ENCODE results near the gene NRL.

Gene NRL

GRCh38 chr14:24117179-24117578 lies 2.4 kb upstream of the NRL start:
- TF ChIP-seq, protein P1, sequence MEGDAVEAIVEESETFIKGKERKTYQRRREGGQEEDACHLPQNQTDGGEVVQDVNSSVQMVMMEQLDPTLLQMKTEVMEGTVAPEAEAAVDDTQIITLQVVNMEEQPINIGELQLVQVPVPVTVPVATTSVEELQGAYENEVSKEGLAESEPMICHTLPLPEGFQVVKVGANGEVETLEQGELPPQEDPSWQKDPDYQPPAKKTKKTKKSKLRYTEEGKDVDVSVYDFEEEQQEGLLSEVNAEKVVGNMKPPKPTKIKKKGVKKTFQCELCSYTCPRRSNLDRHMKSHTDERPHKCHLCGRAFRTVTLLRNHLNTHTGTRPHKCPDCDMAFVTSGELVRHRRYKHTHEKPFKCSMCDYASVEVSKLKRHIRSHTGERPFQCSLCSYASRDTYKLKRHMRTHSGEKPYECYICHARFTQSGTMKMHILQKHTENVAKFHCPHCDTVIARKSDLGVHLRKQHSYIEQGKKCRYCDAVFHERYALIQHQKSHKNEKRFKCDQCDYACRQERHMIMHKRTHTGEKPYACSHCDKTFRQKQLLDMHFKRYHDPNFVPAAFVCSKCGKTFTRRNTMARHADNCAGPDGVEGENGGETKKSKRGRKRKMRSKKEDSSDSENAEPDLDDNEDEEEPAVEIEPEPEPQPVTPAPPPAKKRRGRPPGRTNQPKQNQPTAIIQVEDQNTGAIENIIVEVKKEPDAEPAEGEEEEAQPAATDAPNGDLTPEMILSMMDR (conservative IDR thresholded peaks at IDR 0.05; ENCODE audit: control insufficient read depth, insufficient read depth, low read depth, low read length): no peak
- H3K4me3 ChIP-seq (ENCODE audit: control insufficient read depth, low read depth, low read length): no peak overlapping the region
- DNase-seq (ENCODE audit: low read depth): no peak

DNA sequence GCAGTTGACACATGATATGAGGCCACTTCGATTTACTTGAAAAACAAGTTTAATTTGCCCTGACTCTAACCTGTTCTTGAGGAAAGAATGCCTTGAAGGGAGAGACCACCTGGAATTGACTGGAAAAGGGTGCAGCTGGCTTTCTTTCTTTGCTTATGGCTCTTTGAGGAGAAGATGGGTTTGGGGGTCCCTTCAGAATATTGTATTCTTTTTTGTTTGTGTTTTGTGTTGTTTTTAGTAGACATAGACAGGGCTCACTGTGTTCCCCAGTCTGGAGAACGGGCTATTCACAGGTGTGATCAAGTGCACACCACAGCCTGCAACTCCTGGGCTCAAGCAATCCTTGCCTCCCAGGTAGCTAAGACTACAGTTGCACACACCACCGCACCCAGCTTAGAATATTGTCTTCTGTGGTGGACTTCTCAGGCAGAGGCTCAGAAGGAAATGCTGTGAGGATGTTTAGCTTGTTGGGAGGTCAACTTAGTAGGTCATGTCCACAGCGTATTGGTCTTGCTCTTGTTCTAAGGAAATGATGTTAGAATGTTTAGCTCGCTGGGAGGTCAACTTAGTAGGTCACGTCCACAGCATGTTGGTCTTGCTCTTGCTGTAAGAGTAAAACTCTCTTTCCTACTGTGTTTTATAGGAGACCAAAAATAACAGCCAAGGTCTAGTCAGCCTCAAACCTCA lies 1.5 kb upstream of the NRL start:
- H3K4me3 ChIP-seq (ENCODE audit: control insufficient read depth, low read depth, low read length): no peak overlapping the region
- TF ChIP-seq, protein P1 (conservative IDR thresholded peaks at IDR 0.05; ENCODE audit: control insufficient read depth, insufficient read depth, low read depth, low read length): no peak
- DNase-seq (ENCODE audit: low read depth): no peak

DNA sequence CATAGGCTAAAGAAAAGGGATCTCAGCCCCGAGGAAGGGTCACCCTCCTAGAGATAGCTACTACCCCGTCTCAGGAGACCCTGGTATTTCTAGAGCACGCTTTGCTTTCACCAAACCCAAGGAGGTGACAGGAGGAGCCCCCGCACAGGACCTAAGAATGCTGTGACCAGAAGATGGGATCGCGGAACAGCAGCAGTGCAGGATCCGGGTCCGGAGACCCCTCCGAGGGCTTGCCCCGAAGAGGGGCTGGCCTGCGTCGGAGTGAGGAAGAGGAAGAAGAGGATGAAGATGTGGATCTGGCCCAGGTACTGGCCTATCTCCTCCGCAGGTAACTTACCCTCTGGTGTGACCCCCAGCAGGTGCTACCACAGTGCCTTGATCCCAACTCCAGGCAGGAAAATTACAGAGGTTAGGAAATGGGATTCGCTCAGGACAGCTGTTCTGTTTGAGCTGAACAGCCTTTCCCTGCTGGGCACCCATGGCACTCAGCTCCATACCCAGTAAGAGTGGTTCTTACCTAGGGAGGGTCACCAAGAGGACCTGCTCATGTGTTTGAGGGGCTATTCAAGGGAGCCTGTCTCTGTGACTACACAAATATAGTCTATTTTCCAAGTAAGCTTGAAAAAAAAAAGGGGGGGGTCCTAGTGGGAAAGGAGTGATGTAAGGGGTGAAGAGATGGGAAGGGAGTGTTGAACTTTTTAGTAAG lies 826 bp upstream of the NRL start:
- H3K4me3 ChIP-seq (ENCODE audit: control insufficient read depth, low read depth, low read length): peak overlapping the region; percentile 89
- no peak for DNase-seq (ENCODE audit: low read depth)
- TF ChIP-seq, protein P1 (conservative IDR thresholded peaks at IDR 0.05; ENCODE audit: control insufficient read depth, insufficient read depth, low read depth, low read length): no peak

GRCh38 chr14:24113801-24114531 lies 783 bp downstream of the NRL start:
- peak overlapping the region; percentile 89 for H3K4me3 ChIP-seq (ENCODE audit: control insufficient read depth, low read depth, low read length)
- DNase-seq (ENCODE audit: low read depth): peak; percentile 87
- TF ChIP-seq, protein P1 (conservative IDR thresholded peaks at IDR 0.05; ENCODE audit: control insufficient read depth, insufficient read depth, low read depth, low read length): no peak

DNA sequence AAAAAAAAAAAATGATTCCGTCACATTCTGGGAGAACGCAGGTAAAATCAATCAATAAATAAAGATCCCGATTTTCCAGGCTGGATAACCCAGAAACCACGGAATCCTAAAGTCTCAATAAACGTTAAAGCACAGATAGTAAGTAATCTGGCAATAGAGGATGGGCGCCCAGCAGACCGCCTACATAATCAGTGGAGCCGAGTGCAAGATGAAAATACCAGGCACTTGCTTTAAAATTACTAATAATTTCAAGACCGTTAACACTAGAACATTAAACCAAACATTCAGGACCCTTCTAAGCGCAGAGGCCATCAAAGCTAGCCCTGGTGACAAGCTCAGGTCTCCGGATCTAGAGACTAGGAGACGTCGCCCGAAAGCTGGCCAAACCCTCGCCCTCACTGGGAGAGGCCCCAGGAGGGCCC lies 1.4 kb downstream of the NRL start:
- no peak for DNase-seq (ENCODE audit: low read depth)
- peak overlapping the region; percentile 89 for H3K4me3 ChIP-seq (ENCODE audit: control insufficient read depth, low read depth, low read length)
- TF ChIP-seq, protein P1 (conservative IDR thresholded peaks at IDR 0.05; ENCODE audit: control insufficient read depth, insufficient read depth, low read depth, low read length): no peak

DNA sequence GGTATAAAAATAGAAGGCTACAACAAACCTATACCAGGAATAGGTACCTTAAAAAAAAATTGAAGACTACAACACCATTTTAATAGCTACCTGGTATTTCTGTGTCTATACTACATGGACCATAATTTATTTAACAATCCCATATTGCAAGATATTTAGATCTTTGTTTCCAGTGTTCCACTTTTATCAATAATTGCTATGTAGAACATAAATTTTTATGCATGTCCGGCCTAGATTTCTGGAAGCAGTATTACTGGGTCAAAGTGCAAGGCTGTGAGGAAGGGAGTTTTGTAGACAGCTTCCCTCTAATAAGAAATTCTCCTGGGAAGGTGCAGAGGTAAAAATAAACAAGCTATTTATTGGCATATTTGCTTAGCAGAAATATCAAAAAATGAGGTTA lies 4.2 kb downstream of the NRL start:
- H3K4me3 ChIP-seq (ENCODE audit: control insufficient read depth, low read depth, low read length): no peak overlapping the region
- DNase-seq (ENCODE audit: low read depth): no peak
- TF ChIP-seq, protein P1 (conservative IDR thresholded peaks at IDR 0.05; ENCODE audit: control insufficient read depth, insufficient read depth, low read depth, low read length): no peak

Measured in fibroblast of mammary gland (primary cell).